GM19468 (cell line): Measurements from ENCODE around the gene NCKAP5.

Experiments used
- ATAC-seq: cut with Tn5 transposase; IDR thresholded peaks from one replicate; pipeline ENCODE4 v1.9.1; 2021; ENCODE audit warnings: mild to moderate bottlenecking, moderate library complexity, moderate number of reproducible peaks; ENCODE audit not compliant: unreplicated experiment; ENCODE audit errors: extremely low read depth

The NCKAP5 gene

DNA sequence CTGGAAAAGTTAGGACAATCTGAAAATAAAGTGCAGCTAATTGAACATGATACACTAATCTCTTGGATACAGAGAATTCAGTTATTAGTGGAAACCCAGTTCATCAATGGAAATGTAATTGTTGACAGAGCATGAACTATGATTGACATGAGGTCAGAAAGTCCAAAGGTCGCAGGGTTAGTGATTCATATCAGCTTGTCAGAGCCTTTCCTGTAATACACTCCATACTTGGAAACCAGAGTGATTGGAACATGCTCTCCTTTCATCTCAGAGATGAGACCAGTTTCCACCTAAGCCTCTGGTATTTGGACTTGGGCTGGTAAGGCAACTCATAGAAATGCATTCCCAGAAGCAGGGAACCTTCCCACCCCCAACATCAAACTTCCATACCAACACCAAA, 8.5 kb upstream of the NCKAP5 start:
- ATAC-seq = no peak

- ATAC-seq = no peak
Measured at GRCh38 chr2:133574620-133575019, 6.4 kb upstream of the NCKAP5 start.

DNA sequence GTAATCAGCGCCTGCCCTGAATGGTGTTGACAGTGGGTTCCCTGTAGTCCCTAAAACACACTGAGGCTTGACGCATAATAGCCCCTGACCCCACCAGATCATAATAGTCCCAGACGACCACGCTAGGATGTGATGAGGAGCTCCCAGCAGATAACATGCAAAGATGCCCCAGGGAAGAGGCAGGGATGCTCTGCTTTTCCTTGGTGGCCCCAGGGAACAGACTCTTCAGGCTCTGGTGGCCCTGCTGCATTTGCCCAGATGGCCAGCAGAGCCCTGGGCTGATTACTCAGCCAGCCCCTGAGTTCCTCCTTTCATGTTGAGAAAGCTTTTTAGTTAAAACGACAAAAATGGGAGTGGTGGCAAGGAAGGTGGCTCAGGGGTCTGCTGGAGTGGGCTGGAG, 5.9 kb upstream of the NCKAP5 start:
- ATAC-seq = no peak

DNA sequence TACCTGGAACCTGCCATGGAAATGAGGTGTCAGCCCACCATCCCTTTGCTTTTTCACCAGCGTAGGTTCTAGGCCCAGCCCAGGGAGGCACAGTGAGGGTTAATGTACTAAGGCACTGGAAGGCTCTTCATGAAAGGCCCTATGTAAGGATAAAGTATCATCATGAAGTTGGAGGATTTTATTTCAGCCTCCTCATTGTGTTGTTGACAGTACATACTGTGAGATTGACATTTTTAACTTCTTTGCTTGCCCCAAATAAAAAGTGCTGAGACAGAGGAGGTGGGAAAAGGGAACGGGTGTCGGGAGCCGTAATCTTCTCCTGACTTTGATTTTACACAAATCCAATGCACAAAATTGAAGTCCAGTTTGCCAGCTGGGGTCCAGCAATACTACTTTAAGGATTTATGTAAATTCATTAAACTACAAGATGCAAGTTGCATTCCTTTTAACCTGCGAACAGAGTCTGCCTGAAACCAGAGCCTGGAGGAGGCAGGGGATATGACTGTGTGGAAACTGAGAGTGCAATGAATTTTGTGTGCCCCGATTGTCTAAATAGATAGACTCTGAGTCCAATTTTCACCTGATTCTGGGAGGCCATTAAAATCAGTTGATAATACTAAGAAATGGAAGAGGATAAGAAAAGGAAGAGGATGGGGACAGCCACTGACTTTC, 5.4 kb upstream of the NCKAP5 start:
- ATAC-seq = no peak

- no peak for ATAC-seq
Measured at GRCh38 chr2:133571249-133571648, 3.0 kb upstream of the NCKAP5 start.

GRCh38 chr2:133570542-133570941, 2.3 kb upstream of the NCKAP5 start:
- ATAC-seq = no peak

DNA sequence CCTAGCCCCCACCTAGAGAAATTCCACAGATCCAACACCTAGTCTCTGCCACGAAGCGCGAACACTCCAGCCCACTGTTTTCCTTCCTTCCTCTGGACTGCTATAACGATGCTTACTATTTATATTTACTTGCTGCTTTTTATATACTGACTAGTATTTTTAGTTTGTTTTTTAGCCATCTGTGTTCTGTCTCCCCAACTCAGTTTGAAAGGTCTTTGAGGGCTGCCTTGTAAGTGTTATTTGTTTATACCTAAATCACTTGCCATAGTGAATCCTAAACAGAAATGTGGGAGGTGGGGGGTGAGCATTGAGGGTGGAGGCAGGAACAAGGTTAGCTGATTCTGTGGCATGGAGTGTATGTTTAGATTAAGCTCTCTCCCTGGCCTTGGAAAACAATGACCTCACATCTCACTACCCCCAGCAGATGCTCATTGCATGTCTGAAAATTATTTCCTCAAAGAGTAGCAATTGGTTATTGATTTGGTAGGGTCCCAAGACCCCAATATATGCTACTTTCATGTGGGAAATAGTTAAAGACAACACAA, 1.1 kb upstream of the NCKAP5 start:
- no peak for ATAC-seq

DNA sequence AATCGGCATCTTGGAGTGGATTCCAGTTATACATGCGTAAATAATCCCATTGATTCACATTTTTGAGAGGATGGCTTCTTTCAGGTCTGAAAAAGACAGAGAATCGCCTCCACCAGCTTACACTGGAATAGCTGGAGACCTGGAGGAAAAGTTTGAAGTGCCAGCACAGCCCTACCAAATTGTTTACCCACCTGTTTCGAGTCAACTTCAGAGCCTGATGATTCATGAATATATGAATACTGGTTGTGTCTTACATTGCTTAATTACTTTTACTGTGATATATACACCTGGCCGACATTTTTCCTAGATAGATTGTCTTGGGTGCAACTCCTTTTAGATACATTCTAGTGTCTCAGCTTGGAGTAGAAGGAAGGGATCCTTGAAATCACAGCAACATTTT, 335 bp upstream of the NCKAP5 start:
- no peak for ATAC-seq

- ATAC-seq = no peak
Measured at GRCh38 chr2:133562558-133562957, 5.7 kb downstream of the NCKAP5 start.

DNA sequence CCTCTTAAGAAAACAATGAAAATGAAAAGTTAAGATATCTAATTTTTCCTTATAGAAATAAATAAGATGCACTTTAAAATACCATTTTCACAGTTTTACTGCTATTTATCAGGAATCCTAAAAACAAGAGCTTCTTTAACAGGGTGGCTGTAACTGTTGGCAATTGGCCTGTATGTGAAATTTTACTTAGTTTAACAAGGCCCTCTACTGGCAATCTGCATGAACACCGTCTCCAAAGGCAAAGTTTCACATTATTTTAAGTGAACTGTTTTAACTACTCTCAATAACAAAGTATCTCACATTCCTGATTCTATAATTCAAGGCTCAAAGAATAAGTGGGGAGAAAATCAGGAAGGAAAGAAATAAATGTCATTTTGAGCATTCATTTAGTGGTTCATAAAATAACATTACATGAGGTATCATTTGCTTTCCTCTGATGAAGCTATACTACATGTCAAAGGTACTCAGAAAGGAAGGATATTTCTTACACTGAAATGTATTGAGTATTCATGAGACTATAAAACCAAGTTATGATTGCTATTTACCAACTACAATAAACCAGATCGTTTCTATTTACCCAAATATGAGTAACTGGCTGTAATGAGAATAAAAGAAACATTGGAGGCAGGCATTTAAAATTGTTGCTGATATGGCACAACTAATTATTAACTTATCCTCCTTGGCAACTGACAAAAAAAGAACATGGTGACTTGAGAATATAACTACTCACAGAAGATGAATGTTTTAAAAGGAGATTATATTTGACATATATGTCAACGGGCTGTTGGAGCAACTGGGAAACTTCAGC, 7.0 kb downstream of the NCKAP5 start:
- ATAC-seq = no peak

GRCh38 chr2:133557614-133558013, 10.6 kb downstream of the NCKAP5 start:
- no peak for ATAC-seq

- ATAC-seq = no peak
Measured at GRCh38 chr2:133553838-133554408, 14.3 kb downstream of the NCKAP5 start.

DNA sequence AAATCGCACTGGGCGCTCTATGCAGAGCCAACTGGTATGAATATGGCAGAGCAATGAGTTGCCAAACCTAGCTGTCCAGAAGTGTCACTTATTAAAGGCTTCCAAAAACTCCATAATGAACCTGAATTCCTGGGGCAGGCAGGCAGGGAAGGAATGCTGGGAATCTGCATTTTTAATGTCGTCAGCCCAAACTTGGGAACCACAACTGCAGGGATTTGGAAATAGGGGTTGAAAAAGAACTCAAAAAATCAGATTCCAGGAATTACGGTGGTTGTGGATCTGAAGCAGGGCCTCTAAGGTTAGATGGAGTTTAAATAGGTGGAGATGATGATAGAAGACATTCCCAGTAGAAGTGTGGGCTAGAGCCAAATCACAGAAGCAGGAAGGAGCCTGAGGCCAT, 15.0 kb downstream of the NCKAP5 start:
- ATAC-seq = no peak

- no peak for ATAC-seq
Measured at GRCh38 chr2:133552821-133553220, 15.4 kb downstream of the NCKAP5 start.

GRCh38 chr2:133541797-133542196, 26.5 kb downstream of the NCKAP5 start:
- ATAC-seq = no peak

DNA sequence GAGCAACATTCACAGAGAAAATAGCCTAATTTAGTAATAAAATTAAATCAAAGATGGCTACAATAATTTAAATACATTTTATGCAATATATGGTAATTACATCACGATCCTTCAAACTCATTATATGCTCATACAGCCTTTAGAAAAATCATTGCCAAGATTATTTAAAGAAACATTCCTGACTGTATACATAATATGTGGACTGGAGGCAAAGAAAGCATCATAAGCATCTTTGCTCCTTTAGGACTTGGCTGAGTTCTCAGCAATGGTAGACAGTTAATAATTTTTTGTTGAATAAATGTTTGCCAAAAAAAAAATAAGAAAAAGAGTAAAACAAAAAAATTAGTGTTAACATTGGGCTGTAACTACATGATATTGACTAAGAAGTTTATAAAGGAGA, 26.9 kb downstream of the NCKAP5 start:
- ATAC-seq = no peak

- no peak for ATAC-seq
Measured at GRCh38 chr2:133532919-133533318, 35.3 kb downstream of the NCKAP5 start.

GRCh38 chr2:133531382-133531781, 36.9 kb downstream of the NCKAP5 start:
- no peak for ATAC-seq

DNA sequence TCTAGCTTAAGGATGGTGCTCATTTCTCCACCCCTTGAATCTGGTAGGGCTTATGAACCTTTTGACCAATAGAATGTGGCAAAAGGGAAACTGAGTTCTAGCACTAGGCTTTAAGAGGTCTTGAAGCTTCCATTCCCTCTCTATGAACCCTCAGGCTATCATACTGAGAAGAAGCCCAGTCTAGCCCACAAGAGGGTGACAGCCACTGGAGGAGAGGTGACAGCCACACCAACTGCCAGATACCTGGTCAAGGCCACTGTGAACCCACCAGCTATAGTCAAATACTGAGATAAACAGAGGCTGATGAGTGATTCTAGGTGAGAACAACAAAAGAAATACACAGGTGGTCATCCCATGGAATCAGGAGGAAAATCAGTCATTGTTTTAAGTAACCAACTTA, 37.6 kb downstream of the NCKAP5 start:
- no peak for ATAC-seq

- no peak for ATAC-seq
Measured at GRCh38 chr2:133526530-133527300, 41.5 kb downstream of the NCKAP5 start.
